Measurements from ENCODE around the gene LBH.

LBH gene

DNA sequence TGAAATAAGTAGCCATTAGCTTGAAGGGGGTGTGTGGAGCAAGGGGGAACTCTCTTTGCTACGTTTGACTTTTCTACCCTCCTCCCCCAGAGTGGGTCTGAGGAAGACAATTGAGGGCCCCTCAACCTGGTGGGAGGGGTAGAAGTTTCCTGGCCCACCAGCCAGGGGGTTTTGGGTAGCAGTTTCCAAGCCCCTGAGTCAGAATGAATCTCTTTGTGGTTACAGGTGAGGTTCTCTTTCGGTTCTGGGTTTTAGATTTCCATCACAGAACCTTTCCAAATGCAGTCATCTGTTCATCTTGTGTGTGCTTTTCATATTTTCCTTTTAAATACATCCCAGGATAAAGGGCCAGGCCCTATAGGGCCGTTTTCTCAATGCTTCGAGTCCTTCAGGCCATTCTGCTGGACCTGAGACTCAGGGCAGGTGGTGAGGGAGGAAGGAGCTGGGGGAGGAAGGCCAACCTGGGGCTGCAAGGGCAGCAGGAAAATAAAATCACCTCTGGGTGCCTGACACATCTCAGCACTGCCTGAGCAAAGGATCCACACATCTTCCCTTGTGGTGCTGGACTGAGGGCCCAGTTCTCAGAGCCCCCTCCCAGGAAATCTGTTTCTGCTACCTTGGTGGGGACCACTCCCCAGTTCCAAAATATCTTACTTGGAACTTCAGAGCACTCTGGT is 4.7 kb downstream of the LBH start:
- no peak for DNase-seq (ENCODE audit: low spot score)
- TF ChIP-seq, protein P1, sequence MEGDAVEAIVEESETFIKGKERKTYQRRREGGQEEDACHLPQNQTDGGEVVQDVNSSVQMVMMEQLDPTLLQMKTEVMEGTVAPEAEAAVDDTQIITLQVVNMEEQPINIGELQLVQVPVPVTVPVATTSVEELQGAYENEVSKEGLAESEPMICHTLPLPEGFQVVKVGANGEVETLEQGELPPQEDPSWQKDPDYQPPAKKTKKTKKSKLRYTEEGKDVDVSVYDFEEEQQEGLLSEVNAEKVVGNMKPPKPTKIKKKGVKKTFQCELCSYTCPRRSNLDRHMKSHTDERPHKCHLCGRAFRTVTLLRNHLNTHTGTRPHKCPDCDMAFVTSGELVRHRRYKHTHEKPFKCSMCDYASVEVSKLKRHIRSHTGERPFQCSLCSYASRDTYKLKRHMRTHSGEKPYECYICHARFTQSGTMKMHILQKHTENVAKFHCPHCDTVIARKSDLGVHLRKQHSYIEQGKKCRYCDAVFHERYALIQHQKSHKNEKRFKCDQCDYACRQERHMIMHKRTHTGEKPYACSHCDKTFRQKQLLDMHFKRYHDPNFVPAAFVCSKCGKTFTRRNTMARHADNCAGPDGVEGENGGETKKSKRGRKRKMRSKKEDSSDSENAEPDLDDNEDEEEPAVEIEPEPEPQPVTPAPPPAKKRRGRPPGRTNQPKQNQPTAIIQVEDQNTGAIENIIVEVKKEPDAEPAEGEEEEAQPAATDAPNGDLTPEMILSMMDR (IDR thresholded peaks at IDR 0.05; ENCODE audit: extremely low read depth, missing control alignments), result no peak

DNA sequence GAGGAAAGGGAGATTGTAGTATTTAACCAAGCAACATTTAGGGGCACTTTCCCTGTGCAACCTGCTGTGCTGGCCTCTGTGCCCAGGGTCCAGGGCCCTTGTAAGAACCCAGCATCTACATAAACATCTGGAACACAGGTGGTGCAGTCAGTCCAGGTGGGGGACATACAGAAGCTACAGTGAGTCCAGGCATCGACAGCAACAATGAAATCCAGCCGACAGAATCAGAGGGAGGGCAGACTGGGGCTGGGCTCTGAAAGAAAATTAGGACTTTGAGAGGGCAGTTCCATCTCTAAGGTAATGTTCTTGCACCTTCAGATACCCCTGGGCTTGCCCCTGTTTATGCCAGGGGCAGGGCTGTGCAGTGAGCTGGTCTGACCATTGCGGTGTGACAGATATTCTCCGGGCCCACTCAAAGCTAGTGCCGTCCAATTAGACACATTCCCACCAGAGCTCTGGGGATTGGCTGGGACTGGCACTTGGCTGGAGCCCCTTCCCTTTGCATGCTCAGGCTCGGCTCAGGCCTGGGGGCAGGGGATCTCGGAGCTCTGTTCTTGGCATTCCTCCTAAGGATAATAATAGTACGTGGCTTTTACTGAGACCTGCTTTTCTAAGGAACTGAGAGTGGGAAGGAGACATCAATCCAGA is 5.4 kb downstream of the LBH start:
- DNase-seq (ENCODE audit: low spot score), result no peak
- TF ChIP-seq, protein P1 (IDR thresholded peaks at IDR 0.05; ENCODE audit: extremely low read depth, missing control alignments), result no peak

DNA sequence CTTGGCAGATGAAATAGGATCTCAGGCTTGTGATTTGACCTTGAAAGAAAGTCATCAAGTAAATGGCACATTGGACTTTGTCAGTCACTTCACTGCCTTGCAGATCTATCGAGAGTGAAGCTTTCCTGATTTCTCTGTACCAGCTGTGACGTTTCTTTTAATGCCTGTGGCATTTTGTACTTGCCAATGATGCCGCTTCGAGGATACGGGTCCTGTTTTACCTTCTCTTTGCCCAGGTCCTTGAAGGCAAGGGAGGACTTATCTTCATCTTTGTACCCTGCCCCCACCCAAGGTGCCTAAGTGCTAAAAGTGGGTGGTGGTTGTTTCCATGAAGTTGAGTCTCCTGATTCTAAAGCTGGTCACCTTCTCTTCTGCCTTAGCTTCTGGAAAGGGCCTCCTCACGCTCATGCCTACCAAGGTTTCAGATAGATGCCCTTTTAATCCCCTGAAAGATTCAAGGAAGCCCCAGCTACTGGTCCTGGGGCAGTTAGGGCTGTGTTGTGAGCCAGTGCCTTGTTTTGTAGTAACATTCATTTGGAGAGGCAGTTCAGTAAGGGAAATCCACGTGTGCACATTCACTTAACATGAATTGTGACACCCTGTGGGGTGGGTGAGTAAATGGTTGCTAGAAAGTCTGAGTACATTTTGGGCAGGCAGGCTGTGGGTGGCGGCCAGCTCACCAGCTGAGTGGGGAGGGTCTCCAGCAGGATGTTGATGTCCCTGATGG is 6.1 kb downstream of the LBH start:
- TF ChIP-seq, protein P1 (IDR thresholded peaks at IDR 0.05; ENCODE audit: extremely low read depth, missing control alignments), result no peak
- DNase-seq (ENCODE audit: low spot score), result no peak

DNA sequence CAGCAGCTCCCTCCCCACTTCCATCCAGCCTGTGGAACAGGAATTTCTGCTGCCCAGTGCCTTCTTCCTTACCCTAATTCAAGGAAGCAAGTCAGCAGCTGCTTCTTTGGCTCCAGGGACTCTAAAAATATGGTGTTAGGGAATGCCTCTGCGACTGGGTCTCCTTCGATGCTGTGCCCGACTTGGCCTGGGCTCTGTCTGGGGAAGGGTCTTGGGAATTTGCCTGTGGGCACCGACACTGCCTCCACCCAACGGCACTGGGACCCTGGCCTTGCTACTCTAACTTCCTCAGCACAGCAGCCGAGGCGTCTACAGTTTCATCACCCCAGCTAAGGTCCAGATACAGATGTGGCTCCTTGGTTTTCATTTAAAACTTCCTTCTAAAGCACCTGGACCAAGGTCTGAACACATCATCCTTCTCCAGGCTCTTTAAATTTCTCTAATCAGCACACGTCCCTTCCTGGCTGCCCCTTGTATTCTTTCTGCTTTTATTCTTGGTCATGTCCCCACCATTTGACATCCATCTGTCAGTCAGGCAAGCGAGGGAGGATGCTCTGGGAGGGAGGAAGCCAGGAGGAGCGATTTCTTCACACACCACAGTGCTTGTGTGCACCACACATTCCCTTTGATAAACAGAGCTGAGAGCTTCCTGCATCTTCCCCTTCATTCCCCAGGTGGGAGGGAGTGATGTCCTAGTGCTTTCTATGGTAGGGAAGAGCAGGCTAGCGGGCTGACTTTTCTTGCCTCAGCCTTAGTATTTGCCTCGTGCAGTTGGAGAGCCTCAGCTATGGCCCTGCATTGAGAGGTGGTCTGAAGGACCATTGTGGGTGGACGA is 6.8 kb downstream of the LBH start:
- TF ChIP-seq, protein P1 (IDR thresholded peaks at IDR 0.05; ENCODE audit: extremely low read depth, missing control alignments), result no peak
- no peak for DNase-seq (ENCODE audit: low spot score)

DNA sequence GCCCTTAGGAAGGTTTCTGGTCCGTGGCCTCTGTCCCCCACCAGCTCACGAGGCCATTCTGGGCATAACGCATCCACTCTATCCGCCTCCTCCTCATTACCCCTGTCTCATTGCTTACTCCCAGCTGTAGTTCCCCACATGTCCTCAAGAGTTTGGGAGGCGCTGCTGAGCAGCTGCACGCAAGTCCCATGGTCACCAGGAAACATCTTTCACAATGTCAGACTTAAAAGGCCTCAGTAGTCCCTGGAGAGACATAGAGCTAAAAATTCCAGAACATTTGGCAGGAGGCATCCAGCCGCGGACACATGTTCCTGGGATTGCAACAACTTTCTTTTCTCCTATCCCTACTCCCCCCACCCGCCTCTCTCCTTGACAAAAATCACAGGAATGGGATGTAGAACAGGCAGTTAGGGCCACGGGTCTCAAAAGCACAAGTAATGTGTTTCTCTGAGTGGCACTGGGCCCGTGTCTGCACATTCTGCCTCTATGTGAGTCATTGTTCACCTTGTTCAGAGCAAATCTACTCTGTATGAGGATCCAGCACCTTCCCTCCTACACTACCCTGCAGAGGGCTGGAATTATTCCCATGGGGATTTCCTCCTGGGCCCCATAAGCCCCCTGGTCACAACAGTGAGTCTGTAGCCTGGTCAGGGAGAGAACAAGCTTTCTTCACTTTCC is 8.1 kb downstream of the LBH start:
- peak; percentile 63 for DNase-seq (ENCODE audit: low spot score)
- TF ChIP-seq, protein P1 (IDR thresholded peaks at IDR 0.05; ENCODE audit: extremely low read depth, missing control alignments), result peak; percentile 72

DNA sequence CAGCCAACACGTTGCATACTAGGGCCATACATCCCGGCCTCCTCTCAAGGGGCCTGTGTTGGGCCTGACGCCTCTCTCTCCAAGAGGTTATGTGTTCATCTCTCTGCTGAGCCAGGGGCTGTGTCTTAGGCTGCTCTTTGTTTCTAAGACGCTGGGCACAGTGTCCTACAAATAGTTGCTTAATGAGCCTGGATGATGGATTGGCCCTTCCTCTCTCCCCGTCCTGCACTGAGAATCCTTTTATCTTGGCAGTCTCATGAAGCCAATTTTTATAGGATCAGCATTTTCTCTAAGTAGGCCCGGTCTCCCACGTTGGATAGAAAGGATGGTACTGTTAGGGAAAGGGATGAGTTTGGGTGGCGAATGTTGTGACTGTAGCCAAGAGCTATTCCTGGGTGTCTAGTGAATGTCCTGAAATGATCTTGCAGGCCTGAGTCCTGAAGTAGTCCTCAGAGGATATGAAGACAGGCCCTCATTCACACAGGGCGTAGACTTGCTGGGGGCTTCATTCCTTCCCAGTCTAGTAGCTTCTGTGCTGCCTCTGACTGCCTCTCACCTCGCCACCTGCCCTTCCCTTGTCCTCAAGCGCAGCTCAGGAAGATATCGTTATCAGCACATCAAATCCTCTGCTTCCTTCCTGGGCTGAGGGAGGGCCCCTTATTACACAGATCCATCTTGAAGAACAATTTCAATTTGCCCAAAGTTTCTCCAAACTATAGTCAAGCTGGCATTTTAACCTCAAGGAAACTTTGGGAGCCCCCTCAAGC is 8.8 kb downstream of the LBH start:
- TF ChIP-seq, protein P1 (IDR thresholded peaks at IDR 0.05; ENCODE audit: extremely low read depth, missing control alignments), result no peak
- DNase-seq (ENCODE audit: low spot score), result no peak

All from GM20000 (cell line).